ENCODE measurements around the gene FARS2. TPM values are rescaled to one million over a fixed set of nuclear protein-coding genes. Genes with fewer than 3 reads are reported as not detected.

Gene FARS2
- total RNA-seq, 1 experiment from 2014 or later: 13.8 TPM

DNA sequence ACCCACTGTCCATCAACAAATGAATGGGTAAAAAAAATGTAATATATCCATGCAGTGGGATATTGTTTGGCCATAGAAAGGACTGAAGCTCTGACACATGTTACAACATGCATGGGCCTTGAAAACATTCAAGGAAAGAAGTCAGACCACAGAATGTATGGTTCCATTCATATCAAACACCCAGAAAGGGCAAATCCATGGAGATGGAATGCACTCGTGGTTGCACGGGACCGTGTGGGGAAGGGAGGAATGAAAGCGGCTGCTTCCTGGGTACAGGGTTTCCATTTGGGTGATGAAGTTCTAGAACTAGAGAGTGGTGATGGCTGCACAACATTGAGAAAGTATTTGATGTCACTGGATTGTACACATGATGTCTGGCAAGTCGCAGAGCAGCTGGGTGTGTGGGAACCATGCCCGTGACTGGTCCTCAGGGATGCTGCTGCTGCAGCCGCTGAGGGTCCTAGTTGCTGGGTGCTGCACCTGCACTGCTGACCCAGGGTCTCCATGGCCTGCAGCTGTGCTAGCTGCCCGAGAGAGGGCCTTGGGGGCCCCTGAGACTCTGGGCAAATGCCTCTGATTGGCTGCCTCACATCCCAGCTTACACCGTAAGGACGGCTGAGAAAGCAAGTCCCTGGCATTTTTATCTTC lies 525.1 kb downstream of the FARS2 start:
- TF ChIP-seq JUND (IDR thresholded peaks at IDR 0.05) (no peak), SIN3A (IDR thresholded peaks at IDR 0.05; ENCODE audit: low read depth) (no peak), CEBPB (IDR thresholded peaks at IDR 0.05; ENCODE audit: low read depth) (no peak), SP1 (IDR thresholded peaks at IDR 0.05; ENCODE audit: low read depth) (no peak), SRF (IDR thresholded peaks at IDR 0.05; ENCODE audit: low read depth) (no peak), YY1 (IDR thresholded peaks at IDR 0.05; ENCODE audit: extremely low read depth, insufficient replicate concordance, low read depth, low read length) (no peak), ZNF274 (IDR thresholded peaks at IDR 0.05; ENCODE audit: low read depth, low read length) (no peak), POLR2A (IDR thresholded peaks at IDR 0.05; ENCODE audit: borderline replicate concordance, extremely low read depth, insufficient read depth, insufficient read length) (no peak), FOSL1 (IDR thresholded peaks at IDR 0.05; ENCODE audit: low read depth) (no peak), ELF1 (IDR thresholded peaks at IDR 0.05; ENCODE audit: borderline replicate concordance, low read depth) (no peak), TCF7L2 (IDR thresholded peaks at IDR 0.05; ENCODE audit: borderline replicate concordance, extremely low read depth, insufficient read depth, insufficient read length) (no peak), POLR2AphosphoS5 (IDR thresholded peaks at IDR 0.05; ENCODE audit: low read depth, low read length) (no peak), RAD21 (IDR thresholded peaks at IDR 0.05; ENCODE audit: low read depth) (no peak), EGR1 (IDR thresholded peaks at IDR 0.05; ENCODE audit: low read depth) (no peak), EZH2 (IDR thresholded peaks at IDR 0.05) (no peak)
- TF ChIP-seq, protein P1, sequence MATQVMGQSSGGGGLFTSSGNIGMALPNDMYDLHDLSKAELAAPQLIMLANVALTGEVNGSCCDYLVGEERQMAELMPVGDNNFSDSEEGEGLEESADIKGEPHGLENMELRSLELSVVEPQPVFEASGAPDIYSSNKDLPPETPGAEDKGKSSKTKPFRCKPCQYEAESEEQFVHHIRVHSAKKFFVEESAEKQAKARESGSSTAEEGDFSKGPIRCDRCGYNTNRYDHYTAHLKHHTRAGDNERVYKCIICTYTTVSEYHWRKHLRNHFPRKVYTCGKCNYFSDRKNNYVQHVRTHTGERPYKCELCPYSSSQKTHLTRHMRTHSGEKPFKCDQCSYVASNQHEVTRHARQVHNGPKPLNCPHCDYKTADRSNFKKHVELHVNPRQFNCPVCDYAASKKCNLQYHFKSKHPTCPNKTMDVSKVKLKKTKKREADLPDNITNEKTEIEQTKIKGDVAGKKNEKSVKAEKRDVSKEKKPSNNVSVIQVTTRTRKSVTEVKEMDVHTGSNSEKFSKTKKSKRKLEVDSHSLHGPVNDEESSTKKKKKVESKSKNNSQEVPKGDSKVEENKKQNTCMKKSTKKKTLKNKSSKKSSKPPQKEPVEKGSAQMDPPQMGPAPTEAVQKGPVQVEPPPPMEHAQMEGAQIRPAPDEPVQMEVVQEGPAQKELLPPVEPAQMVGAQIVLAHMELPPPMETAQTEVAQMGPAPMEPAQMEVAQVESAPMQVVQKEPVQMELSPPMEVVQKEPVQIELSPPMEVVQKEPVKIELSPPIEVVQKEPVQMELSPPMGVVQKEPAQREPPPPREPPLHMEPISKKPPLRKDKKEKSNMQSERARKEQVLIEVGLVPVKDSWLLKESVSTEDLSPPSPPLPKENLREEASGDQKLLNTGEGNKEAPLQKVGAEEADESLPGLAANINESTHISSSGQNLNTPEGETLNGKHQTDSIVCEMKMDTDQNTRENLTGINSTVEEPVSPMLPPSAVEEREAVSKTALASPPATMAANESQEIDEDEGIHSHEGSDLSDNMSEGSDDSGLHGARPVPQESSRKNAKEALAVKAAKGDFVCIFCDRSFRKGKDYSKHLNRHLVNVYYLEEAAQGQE (IDR thresholded peaks at IDR 0.05; ENCODE audit: low read depth): no peak
- TF ChIP-seq, protein P2, sequence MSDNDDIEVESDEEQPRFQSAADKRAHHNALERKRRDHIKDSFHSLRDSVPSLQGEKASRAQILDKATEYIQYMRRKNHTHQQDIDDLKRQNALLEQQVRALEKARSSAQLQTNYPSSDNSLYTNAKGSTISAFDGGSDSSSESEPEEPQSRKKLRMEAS (IDR thresholded peaks at IDR 0.05): no peak
- TF ChIP-seq, protein P3, sequence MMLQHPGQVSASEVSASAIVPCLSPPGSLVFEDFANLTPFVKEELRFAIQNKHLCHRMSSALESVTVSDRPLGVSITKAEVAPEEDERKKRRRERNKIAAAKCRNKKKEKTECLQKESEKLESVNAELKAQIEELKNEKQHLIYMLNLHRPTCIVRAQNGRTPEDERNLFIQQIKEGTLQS (IDR thresholded peaks at IDR 0.05): no peak
- TF ChIP-seq, protein P4, sequence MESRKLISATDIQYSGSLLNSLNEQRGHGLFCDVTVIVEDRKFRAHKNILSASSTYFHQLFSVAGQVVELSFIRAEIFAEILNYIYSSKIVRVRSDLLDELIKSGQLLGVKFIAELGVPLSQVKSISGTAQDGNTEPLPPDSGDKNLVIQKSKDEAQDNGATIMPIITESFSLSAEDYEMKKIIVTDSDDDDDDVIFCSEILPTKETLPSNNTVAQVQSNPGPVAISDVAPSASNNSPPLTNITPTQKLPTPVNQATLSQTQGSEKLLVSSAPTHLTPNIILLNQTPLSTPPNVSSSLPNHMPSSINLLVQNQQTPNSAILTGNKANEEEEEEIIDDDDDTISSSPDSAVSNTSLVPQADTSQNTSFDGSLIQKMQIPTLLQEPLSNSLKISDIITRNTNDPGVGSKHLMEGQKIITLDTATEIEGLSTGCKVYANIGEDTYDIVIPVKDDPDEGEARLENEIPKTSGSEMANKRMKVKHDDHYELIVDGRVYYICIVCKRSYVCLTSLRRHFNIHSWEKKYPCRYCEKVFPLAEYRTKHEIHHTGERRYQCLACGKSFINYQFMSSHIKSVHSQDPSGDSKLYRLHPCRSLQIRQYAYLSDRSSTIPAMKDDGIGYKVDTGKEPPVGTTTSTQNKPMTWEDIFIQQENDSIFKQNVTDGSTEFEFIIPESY (IDR thresholded peaks at IDR 0.05; ENCODE audit: extremely low read depth, insufficient replicate concordance, low read length): no peak
- no peak overlapping the region for H3K4me2 ChIP-seq (ENCODE audit: low read length)
- ChIA-PET RAD21 (ENCODE audit: low non-redundant PET in 1 of 2, low total read pairs in 2 of 2, uncharacterized antibody in 2 of 2, unreplicated experiment in 2 of 2) (no interaction called here), POLR2A (no interaction called here), CTCF (no interaction called here)
- no peak overlapping the region for H3K27ac ChIP-seq (ENCODE audit: low read depth, low read length)
- no peak overlapping the region for H3K9ac ChIP-seq (ENCODE audit: low read length)
- no peaks in the 10 kb centered on the region for H4K20me1 ChIP-seq (ENCODE audit: insufficient read depth)
- no peak overlapping the region for H3K4me3 ChIP-seq (replicated peaks in 1 of 2; ENCODE audit: low read depth in 1 of 2, low read length in 2 of 2)
- no peak for DNase-seq (ENCODE audit: low read depth, low spot score)
- H3K9me2 ChIP-seq (ENCODE audit: insufficient read depth): no peaks in the 10 kb centered on the region
- ATAC-seq: no peak
- H3K27me3 ChIP-seq (ENCODE audit: insufficient read depth, low read length): no peaks in the 10 kb centered on the region
- no peaks in the 10 kb centered on the region for H3K79me2 ChIP-seq (ENCODE audit: insufficient read depth, low read length)
- no TSS peak for BruUV-seq (replicated peaks)
- H3K9me3 ChIP-seq (ENCODE audit: control insufficient read depth in 1 of 2, insufficient read depth in 1 of 2, low read depth in 1 of 2, low read length in 2 of 2): no peaks in the 10 kb centered on the region
- intact Hi-C loops (cut with micrococcal nuclease): no loop called here
- no peaks in the 10 kb centered on the region for H3K4me1 ChIP-seq (ENCODE audit: control insufficient read depth in 1 of 2, insufficient read depth in 2 of 2, low read length in 2 of 2)
- H3K36me3 ChIP-seq (ENCODE audit: control insufficient read depth in 1 of 2, insufficient read depth in 2 of 2, low read length in 2 of 2): no peaks in the 10 kb centered on the region
- H2AFZ ChIP-seq (ENCODE audit: low read depth, low read length, poor library complexity, severe bottlenecking): no peak overlapping the region

Measured in HCT116 (cell line).